Activated naive CD4-positive, alpha-beta T cell treated with anti-CD3 and anti-CD28 coated beads, Interleukin-2, amount 50 U/mL, for 16 hours (primary cell): ENCODE results near the gene SOX8.

Experiments
- DNase-seq: peaks from one replicate; pipeline ENCODE4 v3.0.0-alpha.2; 2020

SOX8 gene

DNA sequence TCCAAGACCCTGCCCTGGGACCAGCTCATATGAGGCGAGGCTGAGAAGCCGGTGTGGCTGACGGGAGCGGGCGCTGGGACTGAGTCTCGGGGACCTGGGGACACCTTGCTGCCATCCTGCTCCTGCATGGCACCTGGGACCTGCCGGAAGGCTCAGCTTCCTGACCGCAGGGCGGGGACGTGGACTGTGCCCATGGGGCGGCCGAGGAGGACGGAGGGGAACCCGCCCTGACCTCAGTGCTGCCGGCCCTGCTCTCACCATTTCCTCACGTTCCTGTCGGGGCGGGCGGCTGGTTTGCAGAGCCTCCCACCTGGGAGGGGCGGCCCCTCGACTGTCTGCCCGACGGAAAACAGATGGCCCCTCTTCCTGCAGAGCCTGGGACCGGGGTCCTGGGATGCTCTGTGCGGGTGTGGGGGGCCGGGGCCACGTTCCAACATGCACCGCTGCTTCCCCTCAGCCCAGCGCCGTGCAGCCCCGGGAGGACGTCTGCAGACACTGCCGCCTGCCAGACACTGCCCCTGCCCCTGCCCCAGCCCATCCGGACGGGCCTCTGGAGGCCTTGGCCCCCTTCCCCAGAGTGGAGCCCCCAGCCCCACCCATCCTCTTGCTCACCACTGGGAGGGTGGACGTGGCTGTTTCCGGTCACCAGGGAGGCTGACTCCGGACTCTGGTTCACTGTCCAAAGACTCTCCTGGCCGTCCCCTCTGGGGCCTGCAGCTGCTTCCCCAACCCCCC, 47.1 kb downstream of the SOX8 start:
- DNase-seq: no peak

- DNase-seq: no peak
Measured at GRCh38 chr16:1029259-1029545, 47.6 kb downstream of the SOX8 start.

- DNase-seq: no peak
Measured at GRCh38 chr16:1030473-1030901, 48.9 kb downstream of the SOX8 start.

- no peak for DNase-seq
Measured at GRCh38 chr16:1031666-1032065, 50.1 kb downstream of the SOX8 start.

GRCh38 chr16:1032607-1033006, 51.0 kb downstream of the SOX8 start:
- DNase-seq: no peak

DNA sequence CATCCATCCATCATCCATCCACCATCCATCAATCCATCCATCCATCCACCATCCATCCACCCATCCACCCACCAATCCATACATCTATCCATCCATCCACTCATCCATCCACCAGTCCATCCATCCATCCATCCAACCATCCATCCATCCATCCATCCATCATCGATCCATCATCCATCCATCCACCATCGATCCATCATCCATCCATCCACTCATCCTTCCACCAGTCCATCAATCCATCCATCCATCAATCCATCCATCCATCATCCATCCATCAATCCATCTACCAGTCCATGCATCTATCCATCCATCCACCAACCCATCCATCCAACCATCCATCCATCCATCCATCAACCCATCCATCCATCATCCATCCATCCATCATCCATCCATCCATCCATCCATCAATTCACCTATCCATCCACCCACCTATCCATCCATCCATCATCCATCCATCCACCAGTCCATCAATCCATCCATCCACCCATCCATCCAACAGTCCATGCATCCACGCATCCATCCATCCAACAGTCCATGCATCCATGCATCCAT, 51.6 kb downstream of the SOX8 start:
- no peak for DNase-seq

GRCh38 chr16:1034230-1035065, 52.9 kb downstream of the SOX8 start:
- no peak for DNase-seq

DNA sequence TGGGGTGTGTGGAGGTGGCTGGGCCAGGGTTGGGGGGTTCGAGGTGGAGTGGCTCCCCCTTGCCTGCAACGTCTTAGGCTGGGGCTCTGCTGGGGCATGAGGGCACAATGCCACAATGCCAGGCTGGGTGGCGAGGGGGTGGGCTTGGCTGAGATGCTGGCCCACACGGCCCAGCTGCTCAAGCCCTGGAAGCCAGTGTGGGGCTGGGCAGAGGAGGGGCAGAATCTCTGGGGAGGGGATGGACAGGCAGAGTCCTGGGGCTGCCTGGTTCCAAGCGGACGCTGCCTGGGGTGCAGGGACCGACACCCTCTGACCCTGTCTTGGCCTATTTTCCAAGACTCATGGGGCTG, 53.5 kb downstream of the SOX8 start:
- no peak for DNase-seq

DNA sequence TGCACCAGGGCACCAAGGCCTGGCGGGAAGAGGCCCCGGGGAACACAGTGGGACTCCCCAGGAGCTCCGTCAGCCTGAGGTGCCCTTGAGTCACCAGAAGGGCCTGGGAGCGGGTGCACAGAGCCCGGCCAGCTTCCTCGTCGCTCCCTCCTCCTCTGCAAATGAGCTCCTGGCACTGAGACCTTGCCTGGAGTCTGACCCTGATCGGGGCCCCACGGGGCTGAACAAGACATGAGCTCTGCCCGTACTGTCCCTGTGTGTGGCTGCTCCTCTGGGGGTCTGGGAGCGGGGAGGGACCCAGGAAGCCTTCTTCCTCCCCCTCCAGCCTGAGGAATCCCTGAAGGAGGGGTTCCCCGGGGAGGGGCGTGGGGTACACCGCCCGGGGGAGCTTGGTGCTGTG, 54.6 kb downstream of the SOX8 start:
- no peak for DNase-seq
